HCT116 (cell line): ENCODE results near the gene PWWP2B. TPM values are rescaled to one million over a fixed set of nuclear protein-coding genes. Genes with fewer than 3 reads are reported as not detected.

Experiments
- ATAC-seq: fragments of 200-7000 bp; cut with Tn5 transposase; 2 replicates; pipeline ENCODE4 v1.9.1; 2020; ENCODE audit warnings: mild to moderate bottlenecking, moderate library complexity
- BruUV-seq: library from RNA; stranded (reverse); fragments of 400-500 nt; replicated peaks from 2 replicates; lab custom pipeline; 2021; lab: Mats Ljungman, UMichigan
- CTCF ChIA-PET: fragments of 300-600 bp; sonication (Branson Sonifier 250); formaldehyde crosslinking; loops from one replicate; lab custom pipeline; 2021; ENCODE audit warnings: antibody characterized with exemption; lab: Charles Lee
- POLR2A ChIA-PET: fragments of 300-600, 350-600 bp; sonication (Branson Sonifier 250); formaldehyde crosslinking; loops from one replicate; lab custom pipeline; 2021; ENCODE audit warnings: antibody characterized with exemption; lab: Charles Lee
- RAD21 ChIA-PET, 2 experiments: fragments of 300-600 bp; sonication (Branson Sonifier 250); formaldehyde crosslinking; loops; one replicate each; lab custom pipeline; 2023; ENCODE audit warnings: low total read pairs in 2 of 2; ENCODE audit not compliant: uncharacterized antibody in 2 of 2, unreplicated experiment in 2 of 2, low non-redundant PET in 1 of 2; lab: Charles Lee
- DNase-seq: peaks from one replicate; pipeline ENCODE4 v3.0.0-alpha.2; 2010; ENCODE audit warnings: low read depth, low spot score
- H2AFZ ChIP-seq: fragments of 200-600 bp; shearing (Covaris generic), sonication (generic); 2 replicates; pipeline ENCODE4 v1.6.1; 2017; ENCODE audit warnings: low read depth, mixed run types, mixed read lengths, antibody characterized with exemption, low read length; ENCODE audit not compliant: poor library complexity, severe bottlenecking
- H3K27ac ChIP-seq: 2 replicates; pipeline ENCODE4 v1.5.1; 2012; ENCODE audit warnings: low read depth, low read length
- H3K27me3 ChIP-seq: fragments of 200-600 bp; sonication (generic); 2 replicates; pipeline ENCODE4 v1.6.1; 2016; ENCODE audit warnings: mixed run types, low read length, mixed read lengths; ENCODE audit not compliant: insufficient read depth
- H3K36me3 ChIP-seq, 2 experiments: fragments of 200-500 bp in 1 of 2; fragments of 200-600 bp in 1 of 2; sonication (Bioruptor generic) in 1 of 2; sonication (generic) in 1 of 2; 2 replicates each; pipeline versions ENCODE4 v1.5.1 to v1.6.1; 2014 to 2016; ENCODE audit warnings: low read length in 2 of 2, inconsistent platforms in 1 of 2, mixed read lengths in 1 of 2, mixed run types in 1 of 2; ENCODE audit not compliant: insufficient read depth in 2 of 2, control insufficient read depth in 1 of 2
- H3K4me1 ChIP-seq, 2 experiments: fragments of 200-600 bp in 1 of 2; sonication (generic) in 1 of 2; 2 replicates each; pipeline versions ENCODE4 v1.5.1 to v1.6.1; 2012 to 2017; ENCODE audit warnings: low read length in 2 of 2, inconsistent platforms in 1 of 2, mild to moderate bottlenecking in 1 of 2, mixed read lengths in 1 of 2, mixed run types in 1 of 2, moderate library complexity in 1 of 2; ENCODE audit not compliant: insufficient read depth in 2 of 2, control insufficient read depth in 1 of 2
- H3K4me2 ChIP-seq: fragments of 200-600 bp; sonication (generic); 2 replicates; pipeline ENCODE4 v1.6.1; 2017; ENCODE audit warnings: mixed run types, low read length, mixed read lengths
- H3K4me3 ChIP-seq, 2 experiments: fragments of 200-600 bp in 1 of 2; sonication (generic) in 1 of 2; replicated peaks in 1 of 2; 2 replicates each; pipeline ENCODE4 v1.5.1; 2011 to 2016; ENCODE audit warnings: low read length in 2 of 2, control low read depth in 1 of 2, low read depth in 1 of 2, mild to moderate bottlenecking in 1 of 2, mixed read lengths in 1 of 2, mixed run types in 1 of 2
- H3K79me2 ChIP-seq: fragments of 200-600 bp; sonication (generic); 2 replicates; pipeline ENCODE4 v1.6.1; 2017; ENCODE audit warnings: mild to moderate bottlenecking, mixed run types, low read length, moderate library complexity, mixed read lengths; ENCODE audit not compliant: insufficient read depth
- H3K9ac ChIP-seq: fragments of 200-600 bp; sonication (generic); 2 replicates; pipeline ENCODE4 v1.6.1; 2016; ENCODE audit warnings: low read length, mixed read lengths
- H3K9me2 ChIP-seq: fragments of 200-600 bp; sonication (generic), shearing (Covaris generic); 2 replicates; pipeline ENCODE4 v1.6.1; 2017; ENCODE audit warnings: mixed run types, mild to moderate bottlenecking, moderate library complexity; ENCODE audit not compliant: insufficient read depth
- H3K9me3 ChIP-seq, 2 experiments: fragments of 200-500 bp in 1 of 2; fragments of 200-600 bp in 1 of 2; sonication (Bioruptor generic) in 1 of 2; sonication (generic) in 1 of 2; 2 replicates each; pipeline ENCODE4 v1.6.1; 2014 to 2017; ENCODE audit warnings: low read length in 2 of 2, mixed read lengths in 2 of 2, inconsistent platforms in 1 of 2, low read depth in 1 of 2, mild to moderate bottlenecking in 1 of 2, mixed run types in 1 of 2, moderate library complexity in 1 of 2; ENCODE audit not compliant: control insufficient read depth in 1 of 2, insufficient read depth in 1 of 2
- H4K20me1 ChIP-seq: fragments of 200-600 bp; sonication (generic), shearing (Covaris generic); 2 replicates; pipeline ENCODE4 v1.6.1; 2017; ENCODE audit warnings: mixed run types, mild to moderate bottlenecking, moderate library complexity; ENCODE audit not compliant: insufficient read depth
- CBX3 ChIP-seq: IDR thresholded peaks from 2 replicates; pipeline ENCODE4 v1.6.1; 2012; ENCODE audit warnings: low read depth
- CEBPB ChIP-seq: IDR thresholded peaks from 2 replicates; pipeline ENCODE4 v1.6.1; 2012; ENCODE audit warnings: low read depth
- EZH2 ChIP-seq: fragments of 200-600 bp; sonication (generic); IDR thresholded peaks from 2 replicates; pipeline ENCODE4 v1.6.1; 2017; ENCODE audit warnings: antibody characterized with exemption, mixed run types
- FOSL1 ChIP-seq: IDR thresholded peaks from 2 replicates; pipeline ENCODE4 v1.6.1; 2012; ENCODE audit warnings: low read depth
- JUND ChIP-seq: IDR thresholded peaks from 2 replicates; pipeline ENCODE4 v1.6.1; 2012
- POLR2A ChIP-seq: IDR thresholded peaks from 2 replicates; pipeline ENCODE4 v1.7.0; 2011; ENCODE audit warnings: borderline replicate concordance; ENCODE audit not compliant: insufficient read depth, insufficient read length; ENCODE audit errors: extremely low read depth
- RAD21 ChIP-seq: IDR thresholded peaks from 2 replicates; pipeline ENCODE4 v1.6.1; 2012; ENCODE audit warnings: low read depth, mild to moderate bottlenecking
- SP1 ChIP-seq: IDR thresholded peaks from 2 replicates; pipeline ENCODE4 v1.6.1; 2012; ENCODE audit warnings: low read depth
- SRF ChIP-seq: IDR thresholded peaks from 2 replicates; pipeline ENCODE4 v1.6.1; 2012; ENCODE audit warnings: low read depth
- TCF7L2 ChIP-seq: IDR thresholded peaks from 2 replicates; pipeline ENCODE4 v1.7.0; 2011; ENCODE audit warnings: borderline replicate concordance, inconsistent platforms; ENCODE audit not compliant: insufficient read depth, insufficient read length; ENCODE audit errors: extremely low read depth
- YY1 ChIP-seq: IDR thresholded peaks from 2 replicates; pipeline ENCODE4 v1.6.1; 2011; ENCODE audit warnings: low read length, low read depth, moderate library complexity, mild to moderate bottlenecking; ENCODE audit not compliant: insufficient replicate concordance; ENCODE audit errors: extremely low read depth
- ZFX ChIP-seq: fragments of 450-650 bp; IDR thresholded peaks from 2 replicates; pipeline ENCODE4 v1.6.1; 2017
- ZNF274 ChIP-seq: fragments of 200-500 bp; sonication (Bioruptor generic); IDR thresholded peaks from 2 replicates; pipeline ENCODE4 v1.6.1; 2014; ENCODE audit warnings: mild to moderate bottlenecking, low read depth, low read length, inconsistent platforms
- intact Hi-C: fragments of 100-400 bp; cut with micrococcal nuclease; formaldehyde crosslinking; loops from 2 replicates; pipeline ENCODE4 v1.10.0; 2022
- total RNA-seq: library from RNA; stranded (reverse); gene quantifications from one replicate; pipeline ENCODE4 v1.2.1, GENCODE V29; 2021; ENCODE audit not compliant: unreplicated experiment
- TF ChIP-seq, protein P1 (sequence below): IDR thresholded peaks from 2 replicates; pipeline ENCODE4 v1.6.1; 2012
- TF ChIP-seq, protein P2 (sequence below), 3 experiments: fragments of 200-600 bp in 1 of 3; sonication (generic) in 1 of 3; IDR thresholded peaks in 2 of 3; conservative IDR thresholded peaks in 1 of 3; 2 replicates each; pipeline ENCODE4 v1.5.1; 2012 to 2017; ENCODE audit warnings: low read depth in 2 of 3, low read length in 2 of 3, antibody characterized with exemption in 1 of 3, borderline replicate concordance in 1 of 3, control low read depth in 1 of 3, mild to moderate bottlenecking in 1 of 3, mixed read lengths in 1 of 3, mixed run types in 1 of 3, moderate library complexity in 1 of 3; ENCODE audit not compliant: insufficient read depth in 1 of 3
- TF ChIP-seq, protein P3 (sequence below): IDR thresholded peaks from 2 replicates; pipeline ENCODE4 v1.6.1; 2012; ENCODE audit warnings: low read depth
- TF ChIP-seq, protein P4 (sequence below): IDR thresholded peaks from 2 replicates; pipeline ENCODE4 v1.6.1; 2011; ENCODE audit warnings: mild to moderate bottlenecking, low read length, moderate library complexity; ENCODE audit not compliant: insufficient replicate concordance; ENCODE audit errors: extremely low read depth

PWWP2B gene
- total RNA-seq, 1 experiment from 2014 or later: 13.9 TPM

DNA sequence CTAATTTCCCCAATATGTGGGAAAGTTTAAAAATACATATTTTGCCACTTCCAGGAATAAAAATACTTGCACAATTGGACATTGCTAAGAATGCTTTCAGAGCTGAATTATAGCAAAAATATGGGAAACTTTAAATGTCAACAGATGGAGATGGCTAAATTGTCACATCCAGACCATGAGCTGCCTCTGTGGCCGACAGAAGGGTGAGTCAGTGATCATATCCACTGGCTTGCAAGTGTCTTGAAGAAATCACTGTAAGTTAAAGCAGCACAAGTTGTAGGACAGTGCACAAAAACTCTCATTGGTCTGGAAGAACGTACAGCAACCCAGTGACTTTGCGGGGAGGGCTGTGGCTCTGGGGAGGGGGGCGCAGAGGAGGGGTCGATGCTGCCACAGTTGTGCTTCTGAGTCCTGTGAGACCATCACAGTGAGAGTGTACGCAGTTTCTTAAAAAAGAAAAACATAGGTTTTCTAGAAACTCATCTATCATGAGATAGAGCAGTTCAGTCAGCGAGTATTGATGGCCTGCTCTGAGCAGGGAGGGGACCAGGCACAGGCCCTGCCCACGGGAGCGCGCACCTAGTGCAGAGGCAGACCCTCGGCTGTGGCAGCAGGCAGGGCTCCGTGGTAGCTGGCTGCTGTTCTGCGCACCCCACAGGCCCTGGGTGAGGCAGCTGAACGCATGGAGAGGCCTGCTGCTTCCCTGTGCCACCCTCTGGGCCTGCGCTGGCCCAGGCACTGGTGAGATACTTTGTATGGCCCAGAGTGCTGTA, 39.5 kb upstream of the PWWP2B start:
- no peaks in the 10 kb centered on the region for H3K9me3 ChIP-seq
- CTCF ChIA-PET: no interaction called here
- POLR2A ChIA-PET: no interaction called here
- H3K27me3 ChIP-seq: no peaks in the 10 kb centered on the region
- no peak overlapping the region for H3K9ac ChIP-seq
- no peaks in the 10 kb centered on the region for H3K4me1 ChIP-seq
- no peak for DNase-seq
- no peak overlapping the region for H3K4me2 ChIP-seq
- no peak overlapping the region for H3K4me3 ChIP-seq
- H3K36me3 ChIP-seq: no peaks in the 10 kb centered on the region
- no TSS peak for BruUV-seq
- H3K79me2 ChIP-seq: no peaks in the 10 kb centered on the region
- H3K27ac ChIP-seq: no peak overlapping the region
- H4K20me1 ChIP-seq: no peaks in the 10 kb centered on the region
- RAD21 ChIA-PET: no interaction called here
- no peaks in the 10 kb centered on the region for H3K9me2 ChIP-seq
- no peak overlapping the region for H2AFZ ChIP-seq
- no peak for TF ChIP-seq CBX3
- no peak for TF ChIP-seq CEBPB
- no peak for TF ChIP-seq FOSL1
- TF ChIP-seq RAD21: no peak
- TF ChIP-seq, protein P1, sequence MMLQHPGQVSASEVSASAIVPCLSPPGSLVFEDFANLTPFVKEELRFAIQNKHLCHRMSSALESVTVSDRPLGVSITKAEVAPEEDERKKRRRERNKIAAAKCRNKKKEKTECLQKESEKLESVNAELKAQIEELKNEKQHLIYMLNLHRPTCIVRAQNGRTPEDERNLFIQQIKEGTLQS: no peak
- TF ChIP-seq, protein P2, sequence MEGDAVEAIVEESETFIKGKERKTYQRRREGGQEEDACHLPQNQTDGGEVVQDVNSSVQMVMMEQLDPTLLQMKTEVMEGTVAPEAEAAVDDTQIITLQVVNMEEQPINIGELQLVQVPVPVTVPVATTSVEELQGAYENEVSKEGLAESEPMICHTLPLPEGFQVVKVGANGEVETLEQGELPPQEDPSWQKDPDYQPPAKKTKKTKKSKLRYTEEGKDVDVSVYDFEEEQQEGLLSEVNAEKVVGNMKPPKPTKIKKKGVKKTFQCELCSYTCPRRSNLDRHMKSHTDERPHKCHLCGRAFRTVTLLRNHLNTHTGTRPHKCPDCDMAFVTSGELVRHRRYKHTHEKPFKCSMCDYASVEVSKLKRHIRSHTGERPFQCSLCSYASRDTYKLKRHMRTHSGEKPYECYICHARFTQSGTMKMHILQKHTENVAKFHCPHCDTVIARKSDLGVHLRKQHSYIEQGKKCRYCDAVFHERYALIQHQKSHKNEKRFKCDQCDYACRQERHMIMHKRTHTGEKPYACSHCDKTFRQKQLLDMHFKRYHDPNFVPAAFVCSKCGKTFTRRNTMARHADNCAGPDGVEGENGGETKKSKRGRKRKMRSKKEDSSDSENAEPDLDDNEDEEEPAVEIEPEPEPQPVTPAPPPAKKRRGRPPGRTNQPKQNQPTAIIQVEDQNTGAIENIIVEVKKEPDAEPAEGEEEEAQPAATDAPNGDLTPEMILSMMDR (IDR thresholded peaks at IDR 0.05 in 2 of 3, conservative IDR thresholded peaks at IDR 0.05 in 1 of 3; ENCODE audit: borderline replicate concordance in 1 of 3, insufficient read depth in 1 of 3, low read depth in 2 of 3, low read length in 2 of 3): no peak
- no peak for TF ChIP-seq YY1
- TF ChIP-seq TCF7L2: no peak
- TF ChIP-seq ZFX: no peak
- TF ChIP-seq, protein P3, sequence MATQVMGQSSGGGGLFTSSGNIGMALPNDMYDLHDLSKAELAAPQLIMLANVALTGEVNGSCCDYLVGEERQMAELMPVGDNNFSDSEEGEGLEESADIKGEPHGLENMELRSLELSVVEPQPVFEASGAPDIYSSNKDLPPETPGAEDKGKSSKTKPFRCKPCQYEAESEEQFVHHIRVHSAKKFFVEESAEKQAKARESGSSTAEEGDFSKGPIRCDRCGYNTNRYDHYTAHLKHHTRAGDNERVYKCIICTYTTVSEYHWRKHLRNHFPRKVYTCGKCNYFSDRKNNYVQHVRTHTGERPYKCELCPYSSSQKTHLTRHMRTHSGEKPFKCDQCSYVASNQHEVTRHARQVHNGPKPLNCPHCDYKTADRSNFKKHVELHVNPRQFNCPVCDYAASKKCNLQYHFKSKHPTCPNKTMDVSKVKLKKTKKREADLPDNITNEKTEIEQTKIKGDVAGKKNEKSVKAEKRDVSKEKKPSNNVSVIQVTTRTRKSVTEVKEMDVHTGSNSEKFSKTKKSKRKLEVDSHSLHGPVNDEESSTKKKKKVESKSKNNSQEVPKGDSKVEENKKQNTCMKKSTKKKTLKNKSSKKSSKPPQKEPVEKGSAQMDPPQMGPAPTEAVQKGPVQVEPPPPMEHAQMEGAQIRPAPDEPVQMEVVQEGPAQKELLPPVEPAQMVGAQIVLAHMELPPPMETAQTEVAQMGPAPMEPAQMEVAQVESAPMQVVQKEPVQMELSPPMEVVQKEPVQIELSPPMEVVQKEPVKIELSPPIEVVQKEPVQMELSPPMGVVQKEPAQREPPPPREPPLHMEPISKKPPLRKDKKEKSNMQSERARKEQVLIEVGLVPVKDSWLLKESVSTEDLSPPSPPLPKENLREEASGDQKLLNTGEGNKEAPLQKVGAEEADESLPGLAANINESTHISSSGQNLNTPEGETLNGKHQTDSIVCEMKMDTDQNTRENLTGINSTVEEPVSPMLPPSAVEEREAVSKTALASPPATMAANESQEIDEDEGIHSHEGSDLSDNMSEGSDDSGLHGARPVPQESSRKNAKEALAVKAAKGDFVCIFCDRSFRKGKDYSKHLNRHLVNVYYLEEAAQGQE: no peak
- no peak for TF ChIP-seq SP1
- TF ChIP-seq ZNF274: no peak
- no peak for TF ChIP-seq EZH2
- no peak for TF ChIP-seq POLR2A
- TF ChIP-seq, protein P4, sequence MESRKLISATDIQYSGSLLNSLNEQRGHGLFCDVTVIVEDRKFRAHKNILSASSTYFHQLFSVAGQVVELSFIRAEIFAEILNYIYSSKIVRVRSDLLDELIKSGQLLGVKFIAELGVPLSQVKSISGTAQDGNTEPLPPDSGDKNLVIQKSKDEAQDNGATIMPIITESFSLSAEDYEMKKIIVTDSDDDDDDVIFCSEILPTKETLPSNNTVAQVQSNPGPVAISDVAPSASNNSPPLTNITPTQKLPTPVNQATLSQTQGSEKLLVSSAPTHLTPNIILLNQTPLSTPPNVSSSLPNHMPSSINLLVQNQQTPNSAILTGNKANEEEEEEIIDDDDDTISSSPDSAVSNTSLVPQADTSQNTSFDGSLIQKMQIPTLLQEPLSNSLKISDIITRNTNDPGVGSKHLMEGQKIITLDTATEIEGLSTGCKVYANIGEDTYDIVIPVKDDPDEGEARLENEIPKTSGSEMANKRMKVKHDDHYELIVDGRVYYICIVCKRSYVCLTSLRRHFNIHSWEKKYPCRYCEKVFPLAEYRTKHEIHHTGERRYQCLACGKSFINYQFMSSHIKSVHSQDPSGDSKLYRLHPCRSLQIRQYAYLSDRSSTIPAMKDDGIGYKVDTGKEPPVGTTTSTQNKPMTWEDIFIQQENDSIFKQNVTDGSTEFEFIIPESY: no peak
- TF ChIP-seq JUND: no peak
- TF ChIP-seq SRF: no peak
- ATAC-seq: no peak
- intact Hi-C loops: no loop called here
